DND-41 (cell line): ENCODE results near the gene KDM5C.

Experiments
- CTCF ChIP-seq: IDR thresholded peaks from 2 replicates; pipeline ENCODE4 v1.5.1; 2012; ENCODE audit warnings: borderline replicate concordance, low read length, moderate library complexity, mild to moderate bottlenecking; ENCODE audit not compliant: poor library complexity, severe bottlenecking; ENCODE audit errors: extremely low read depth
- EZH2 ChIP-seq: IDR thresholded peaks from 3 replicates; pipeline ENCODE4 v1.6.1; 2012; ENCODE audit warnings: borderline replicate concordance, low read depth, mild to moderate bottlenecking, moderate library complexity, low read length, inconsistent platforms; ENCODE audit not compliant: severe bottlenecking

- TF ChIP-seq CTCF (no peak), EZH2 (no peak)
These were observed 65.8 kb downstream of the KDM5C start for GRCh38 chrX:53159184-53159583.
